GM21717 (cell line): ENCODE measurements around the gene KRT80.

Experiments
- ATAC-seq: cut with Tn5 transposase; IDR thresholded peaks from one replicate; pipeline ENCODE4 v1.9.1; 2021; ENCODE audit warnings: mild to moderate bottlenecking, moderate library complexity; ENCODE audit not compliant: unreplicated experiment

KRT80 gene

DNA sequence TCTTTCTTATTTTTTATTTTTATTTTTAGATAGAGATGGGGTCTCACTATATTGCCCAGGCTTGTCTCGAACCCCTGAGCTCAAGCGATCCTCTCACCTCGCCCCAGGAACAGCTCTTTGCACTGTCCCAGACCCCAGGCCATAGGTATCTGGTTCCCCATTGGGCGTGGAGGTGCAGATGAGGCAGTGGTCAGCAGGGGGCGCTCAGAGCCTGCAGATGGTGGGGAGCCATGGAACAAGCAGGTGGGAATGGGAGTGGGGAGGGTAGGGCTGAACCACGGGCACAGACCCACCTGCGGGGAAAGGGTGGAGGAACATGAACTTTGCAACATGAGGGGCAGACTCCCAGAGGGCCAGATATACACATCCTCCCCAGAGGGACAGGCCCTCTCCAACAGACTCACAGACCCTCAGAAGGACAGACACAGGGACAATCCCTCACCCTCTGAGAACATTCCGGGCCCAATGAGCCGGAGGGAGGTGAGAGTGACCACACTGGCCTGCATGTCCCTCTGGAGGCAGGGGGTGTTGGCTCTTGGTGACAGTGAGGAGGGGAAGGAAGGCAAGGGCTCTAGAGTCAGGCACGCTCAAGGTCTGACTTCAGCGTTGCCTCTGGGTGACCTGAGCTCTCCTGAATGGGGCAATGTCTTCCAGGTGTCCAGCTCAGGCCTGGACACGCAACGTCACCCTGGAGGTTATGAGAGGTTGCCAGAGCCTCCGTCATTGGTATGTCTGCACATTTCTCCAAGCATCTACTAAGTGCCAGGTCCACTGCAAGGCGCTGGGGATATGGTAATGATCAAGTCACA, 34.9 kb downstream of the KRT80 start:
- ATAC-seq, result no peak

DNA sequence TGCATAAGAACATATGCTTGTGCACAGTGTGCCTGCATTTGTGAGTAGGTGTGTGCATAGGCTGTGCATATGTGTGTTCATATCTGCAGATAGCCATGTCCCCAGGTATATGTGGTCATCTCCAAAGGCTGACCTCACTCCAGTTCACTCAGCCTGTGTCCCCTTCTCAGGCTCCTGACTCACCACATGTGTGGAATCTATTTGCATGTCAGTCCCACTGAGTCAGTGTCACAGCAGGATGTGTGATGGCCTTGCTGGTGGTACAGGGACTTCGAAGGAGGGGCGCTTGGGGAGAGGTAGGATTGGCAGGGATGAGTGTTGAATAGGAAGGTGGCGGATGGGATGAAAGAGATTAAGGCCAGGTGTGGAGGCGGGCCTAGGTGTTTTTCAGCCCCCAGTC, 35.5 kb downstream of the KRT80 start:
- ATAC-seq, result no peak

DNA sequence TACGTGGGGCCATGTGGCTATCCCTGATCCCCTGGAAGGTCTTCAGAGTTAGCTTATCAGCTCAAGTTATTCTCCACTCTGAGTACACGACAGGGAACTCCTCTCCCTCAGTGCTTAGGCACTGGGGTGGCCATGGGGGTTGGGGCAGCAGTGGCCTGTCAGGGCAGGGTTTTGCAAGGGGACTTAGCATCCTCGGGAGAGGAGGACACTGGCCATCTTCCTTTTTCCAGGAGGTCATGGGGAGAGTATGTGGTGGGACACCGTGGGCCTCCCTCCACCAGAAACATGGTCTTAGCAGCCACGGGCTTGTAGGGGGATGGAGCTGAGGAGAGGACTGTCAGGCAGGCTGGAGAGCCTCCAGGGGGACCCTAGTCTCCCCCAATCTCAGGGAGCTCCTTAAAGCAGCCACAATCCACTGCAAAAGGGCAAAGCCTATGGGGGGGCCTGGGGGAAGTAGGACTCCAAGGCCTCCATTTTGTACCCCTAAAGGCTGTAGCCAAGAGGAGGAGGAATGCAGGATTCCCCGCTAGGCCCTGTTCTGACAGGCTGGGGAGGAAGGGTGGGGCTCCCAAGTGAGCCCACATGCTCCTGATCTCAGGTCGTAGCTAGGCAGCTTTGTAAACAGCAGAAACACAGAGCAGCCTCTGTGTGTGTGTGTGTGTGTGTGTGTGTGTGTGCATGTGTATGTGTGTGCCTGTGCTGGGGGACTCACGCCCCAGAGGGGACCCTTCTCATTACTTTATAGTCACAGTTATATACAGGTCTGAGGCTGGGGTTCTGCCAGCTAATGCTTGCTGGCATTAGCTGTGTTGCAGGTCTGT, 36.6 kb downstream of the KRT80 start:
- no peak for ATAC-seq

DNA sequence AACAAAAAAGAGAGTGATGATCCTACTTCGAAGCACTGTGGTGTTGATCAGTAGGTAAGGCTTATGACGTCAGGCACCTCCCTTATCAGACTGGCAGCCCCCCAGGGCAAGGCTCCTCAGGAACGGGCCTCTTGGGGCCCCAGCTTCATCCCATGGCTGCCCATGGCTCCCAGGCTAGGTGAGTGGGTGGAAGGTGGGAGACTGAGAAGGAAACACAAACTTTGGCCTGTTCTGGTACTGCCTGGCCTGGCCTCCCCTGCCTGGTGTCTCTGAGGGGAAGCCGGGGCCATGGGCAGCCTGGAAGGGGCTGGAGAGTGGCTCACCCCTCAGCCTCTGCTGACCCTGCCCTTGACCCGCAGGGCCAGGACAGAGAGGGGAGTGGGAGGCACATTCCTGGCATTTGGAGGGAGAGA, 38.9 kb downstream of the KRT80 start:
- no peak for ATAC-seq

DNA sequence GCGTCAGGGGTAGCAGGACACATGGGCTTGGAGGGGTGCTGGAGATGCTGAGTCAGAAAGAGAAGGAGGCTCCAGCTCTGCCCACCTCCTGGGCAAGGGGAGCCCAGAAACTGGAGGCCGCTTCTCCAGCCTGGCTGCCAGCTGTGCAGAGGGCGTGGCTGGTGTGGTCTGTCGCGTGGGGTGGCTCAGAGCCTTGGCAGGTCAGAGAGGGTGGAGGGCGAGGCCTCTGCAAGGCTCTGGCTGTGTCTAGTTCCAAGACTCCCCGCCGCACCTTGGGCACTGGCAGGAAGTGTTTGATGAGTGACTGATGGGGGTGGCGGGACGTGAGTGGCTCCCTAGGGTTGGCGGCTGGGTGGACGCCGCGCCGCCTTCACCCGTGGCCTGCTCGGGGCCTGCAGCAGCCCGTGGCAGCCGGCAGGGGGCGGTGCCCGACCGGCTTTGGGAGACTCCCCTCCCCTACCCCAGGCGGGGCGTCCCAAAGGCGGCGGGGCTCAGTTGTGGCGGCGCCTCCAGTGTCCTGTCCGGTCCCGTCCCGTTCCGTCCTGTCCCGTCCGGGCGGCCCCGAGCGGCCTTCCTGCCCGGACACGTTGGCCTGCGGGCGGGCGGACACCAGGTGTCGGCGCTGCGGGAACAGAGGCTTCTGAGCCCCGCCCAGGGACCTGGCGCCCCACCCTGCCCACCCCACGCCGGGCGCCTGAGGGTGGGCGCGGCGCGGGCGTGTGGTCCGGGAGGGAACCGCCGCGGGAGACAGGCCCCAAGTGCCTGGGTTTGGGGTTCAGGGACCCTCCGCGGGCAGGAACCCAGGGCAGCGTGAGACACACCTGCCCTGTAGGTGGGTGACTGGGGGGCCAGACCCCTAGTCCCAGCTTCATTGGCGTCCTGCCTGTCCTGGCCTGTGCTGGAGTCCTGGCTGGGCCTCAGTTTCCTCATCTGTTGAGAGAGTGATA, 39.7 kb downstream of the KRT80 start:
- ATAC-seq, result no peak

DNA sequence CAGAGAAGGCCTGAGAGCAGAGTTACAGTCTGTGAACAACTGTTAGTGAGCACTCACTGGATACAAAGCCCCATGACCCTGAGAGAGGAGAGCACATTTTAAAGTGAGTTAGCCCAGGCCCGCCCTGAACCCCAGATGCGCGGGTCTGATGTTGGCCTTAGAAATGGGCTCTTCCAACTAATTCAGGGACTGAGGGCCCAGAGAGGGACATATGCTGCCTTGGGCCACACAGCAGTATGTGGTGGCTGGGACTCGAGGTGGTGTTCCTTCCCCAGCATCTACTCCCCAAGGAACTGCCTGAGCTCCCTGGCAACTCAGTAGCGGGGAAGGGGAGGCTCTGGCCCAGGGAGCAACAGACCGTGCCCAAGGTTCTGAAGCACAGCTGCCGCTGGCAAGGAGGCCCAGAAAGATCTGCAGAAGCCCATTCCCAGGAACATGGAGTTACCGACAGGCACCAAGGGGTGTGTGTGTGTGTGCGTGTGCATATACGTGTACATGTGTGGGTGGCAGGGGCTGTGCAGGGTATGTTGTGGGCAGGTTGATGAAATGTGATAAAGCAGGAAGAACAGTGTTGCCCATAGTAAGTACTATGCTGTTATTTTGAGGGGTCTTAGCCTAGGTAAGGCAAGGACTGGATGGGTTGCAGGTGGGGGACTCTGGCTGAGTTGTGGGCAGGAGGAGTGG, 40.5 kb downstream of the KRT80 start:
- ATAC-seq, result no peak

DNA sequence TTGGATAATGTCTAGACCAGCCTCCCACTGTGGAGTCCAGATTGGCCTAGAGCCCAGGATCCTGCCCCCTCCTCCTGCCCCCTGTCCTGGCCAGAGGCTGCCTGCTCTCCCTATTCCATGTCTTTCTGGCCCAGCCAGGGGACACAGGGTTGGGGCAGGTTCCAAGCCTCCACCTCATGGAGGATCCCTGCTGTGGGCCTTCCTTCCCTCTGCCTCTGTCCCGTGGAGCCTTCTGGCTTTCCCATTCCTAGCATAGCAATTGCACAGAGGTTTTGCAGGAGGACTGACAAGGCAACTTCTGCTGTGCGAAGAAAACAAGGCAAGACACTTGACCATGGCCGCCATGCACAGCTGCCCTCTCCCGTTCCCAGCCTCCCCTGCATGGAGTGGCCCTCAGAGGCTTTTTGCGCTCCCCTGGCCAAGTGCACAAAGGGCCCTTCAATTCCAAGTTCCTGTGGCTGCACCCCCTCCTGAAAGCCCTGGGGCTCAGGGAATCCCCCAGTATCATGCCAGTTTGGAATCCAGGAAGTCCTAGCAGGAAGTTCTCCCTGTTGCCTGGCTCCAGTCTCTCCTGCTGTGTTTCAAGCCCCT, 42.1 kb downstream of the KRT80 start:
- ATAC-seq, result no peak

DNA sequence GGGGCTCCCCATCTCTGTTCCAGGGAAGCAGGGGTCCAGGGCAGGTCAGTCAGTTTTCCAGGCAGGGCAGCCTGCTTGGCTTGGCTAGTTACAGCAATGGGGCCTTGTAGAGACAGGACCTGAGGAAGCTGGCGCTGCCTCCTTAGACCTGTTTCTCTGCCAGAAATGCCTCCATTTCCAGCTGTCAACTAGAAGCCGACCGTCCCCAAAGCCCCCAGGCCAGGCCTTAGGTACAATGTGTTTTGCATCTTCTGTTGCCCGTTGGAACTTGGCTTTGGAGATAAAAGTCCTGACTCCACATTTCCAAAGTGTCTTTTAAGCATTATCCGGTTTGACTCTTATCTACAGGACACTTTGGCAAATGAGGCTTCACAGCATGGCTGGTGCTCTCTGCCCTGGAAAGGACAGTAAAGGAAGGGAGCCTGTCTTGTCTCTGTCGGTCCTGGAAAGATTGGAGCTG, 42.6 kb downstream of the KRT80 start:
- ATAC-seq, result no peak

DNA sequence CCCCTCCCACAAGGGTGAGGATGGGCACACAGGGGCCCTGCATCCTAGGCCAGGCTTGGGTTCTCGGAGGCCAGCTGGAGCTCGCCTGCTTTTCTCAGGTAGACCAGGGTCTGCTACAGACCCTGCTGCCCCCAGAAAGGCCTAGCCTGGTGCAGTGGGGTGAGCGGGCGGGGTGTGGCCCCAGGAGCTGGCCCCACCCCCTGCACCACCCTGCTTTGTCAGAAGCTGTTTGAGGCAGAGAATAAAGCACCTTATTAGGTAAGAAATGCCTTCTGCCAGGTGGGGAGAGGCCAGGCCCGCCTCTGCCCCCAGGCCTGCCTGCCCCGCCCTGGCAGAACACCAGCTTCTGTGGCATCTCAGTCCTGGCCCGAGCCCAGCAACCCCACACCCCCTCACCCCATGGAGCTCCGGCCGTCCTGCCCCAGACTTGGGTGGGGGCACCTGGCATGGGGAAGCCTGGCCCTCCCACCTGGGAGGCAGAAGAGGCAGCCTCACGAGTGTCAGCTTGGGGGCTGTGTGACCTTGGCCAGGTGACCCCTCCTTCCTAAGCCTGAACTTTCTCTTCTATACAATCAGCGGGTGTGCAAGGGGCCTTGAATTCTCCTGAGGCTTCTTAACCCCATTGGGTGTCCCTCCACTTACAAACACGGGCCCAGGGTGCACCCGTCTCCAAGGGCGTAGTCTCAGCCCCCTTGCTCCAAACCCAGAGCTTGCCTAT, 43.2 kb downstream of the KRT80 start:
- no peak for ATAC-seq

DNA sequence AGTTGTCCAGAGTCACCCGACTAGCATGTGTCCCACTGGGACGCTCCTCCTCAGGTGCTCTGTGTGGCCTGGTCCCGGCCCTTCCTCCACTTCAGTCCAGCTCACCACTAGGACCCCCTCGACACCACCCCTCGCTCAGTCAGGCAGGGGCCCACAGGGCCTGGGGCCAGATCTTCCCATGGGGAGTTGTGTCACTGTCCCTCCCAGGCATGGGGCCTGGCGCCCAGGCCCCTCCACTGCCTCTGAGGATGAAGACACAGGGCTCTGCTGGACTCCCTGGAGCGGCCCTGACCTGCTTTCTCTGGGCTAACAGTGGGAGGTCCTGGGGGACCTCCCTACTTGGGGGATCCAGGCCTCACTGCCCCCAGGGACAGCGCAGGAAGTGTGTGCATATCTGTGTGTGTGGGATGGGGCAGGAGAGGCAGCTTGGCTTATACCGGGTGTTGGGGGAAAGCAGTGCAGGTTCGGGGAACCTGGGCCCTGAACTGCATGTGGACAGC, 43.8 kb downstream of the KRT80 start:
- ATAC-seq, result no peak

DNA sequence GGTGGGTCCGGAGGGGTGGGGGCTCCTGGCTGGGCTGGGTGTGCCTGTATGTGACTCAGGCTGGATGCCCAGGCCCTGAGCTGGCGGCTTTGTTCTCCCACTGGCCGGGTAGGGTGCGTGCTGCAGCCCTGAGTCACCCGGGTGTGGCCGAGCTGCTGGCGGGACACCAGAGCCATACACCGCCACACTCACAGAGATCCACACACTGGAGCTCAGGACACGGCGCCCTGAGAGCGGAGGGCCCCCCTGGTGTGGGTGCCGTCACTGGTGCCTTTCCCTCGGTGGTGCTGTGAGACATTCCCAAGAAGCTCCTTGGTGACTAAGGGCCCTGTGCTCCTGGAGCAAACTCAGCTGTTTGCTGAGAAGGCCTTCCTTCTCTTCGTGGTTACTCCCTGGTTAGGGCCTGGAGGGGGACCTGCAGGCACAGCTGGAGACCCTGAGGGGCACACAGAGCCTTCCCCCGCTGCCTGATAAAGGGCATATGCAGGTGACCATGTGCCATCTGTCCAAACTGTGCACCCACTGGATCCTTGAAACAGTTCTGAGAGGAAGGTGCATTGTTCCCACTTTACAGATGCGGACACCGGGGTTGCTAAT, 44.3 kb downstream of the KRT80 start:
- no peak for ATAC-seq

DNA sequence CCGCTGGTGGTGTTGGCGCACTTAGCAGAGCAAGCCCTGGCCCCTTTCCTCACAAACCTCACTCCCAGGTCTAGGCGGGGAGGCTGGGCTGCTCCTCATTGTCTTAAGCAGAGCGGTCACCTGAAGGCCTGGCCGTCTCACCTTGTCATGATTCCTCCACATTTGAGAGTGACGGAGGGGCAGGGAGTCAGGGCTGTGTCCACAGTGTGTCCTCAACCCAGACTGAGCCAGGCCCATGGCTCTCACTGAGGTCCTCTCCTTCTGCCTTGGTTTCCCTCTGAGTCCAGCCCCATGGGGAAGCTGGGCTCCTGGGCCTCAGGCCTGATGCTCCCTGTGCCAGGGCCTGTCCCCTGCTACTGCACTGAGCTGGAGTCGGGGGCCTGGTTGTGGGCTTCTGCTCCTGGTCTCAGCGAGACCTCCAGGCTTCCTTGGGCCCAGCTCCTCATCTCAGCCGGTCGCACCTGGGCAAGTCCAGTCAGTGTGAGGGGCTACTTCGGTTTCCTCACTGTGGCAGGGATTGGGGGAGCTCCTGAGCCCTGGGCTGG, 44.9 kb downstream of the KRT80 start:
- ATAC-seq, result no peak

DNA sequence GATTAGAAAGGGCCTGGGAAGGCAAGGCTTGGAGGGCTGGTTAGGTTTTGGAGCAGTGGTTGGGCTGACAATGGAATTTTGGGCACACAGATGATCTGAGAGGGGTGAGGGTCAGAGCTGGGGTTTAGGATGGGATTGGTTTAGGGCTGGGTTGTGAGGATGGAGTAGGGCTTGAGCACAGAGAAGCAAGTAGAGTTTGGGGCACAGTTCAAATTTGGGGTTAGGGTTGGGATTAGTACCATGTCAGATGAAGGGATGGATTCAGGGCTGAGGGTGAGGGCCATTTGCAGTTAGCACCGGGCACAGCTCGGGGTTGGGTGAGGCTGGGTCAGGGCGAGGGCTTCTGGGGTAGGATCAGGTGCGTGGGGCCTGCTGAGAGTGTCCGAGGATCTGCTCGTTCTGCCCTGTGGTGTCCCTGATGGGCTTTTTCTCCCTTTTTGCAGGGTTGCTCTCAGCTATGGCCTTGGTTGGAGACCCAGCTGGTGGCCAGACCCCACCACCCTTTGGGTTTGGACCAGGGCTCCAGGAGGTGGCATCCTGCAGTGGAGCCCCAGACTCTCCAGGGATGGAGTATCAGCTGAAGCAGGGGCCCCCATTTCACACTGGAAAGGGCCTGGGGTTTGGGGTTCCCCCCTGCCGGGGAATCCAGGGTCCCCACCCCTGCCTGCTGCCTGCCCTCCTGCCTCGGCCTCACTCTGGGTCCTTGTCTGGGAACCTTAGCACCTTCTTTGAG, 45.6 kb downstream of the KRT80 start:
- ATAC-seq, result no peak

DNA sequence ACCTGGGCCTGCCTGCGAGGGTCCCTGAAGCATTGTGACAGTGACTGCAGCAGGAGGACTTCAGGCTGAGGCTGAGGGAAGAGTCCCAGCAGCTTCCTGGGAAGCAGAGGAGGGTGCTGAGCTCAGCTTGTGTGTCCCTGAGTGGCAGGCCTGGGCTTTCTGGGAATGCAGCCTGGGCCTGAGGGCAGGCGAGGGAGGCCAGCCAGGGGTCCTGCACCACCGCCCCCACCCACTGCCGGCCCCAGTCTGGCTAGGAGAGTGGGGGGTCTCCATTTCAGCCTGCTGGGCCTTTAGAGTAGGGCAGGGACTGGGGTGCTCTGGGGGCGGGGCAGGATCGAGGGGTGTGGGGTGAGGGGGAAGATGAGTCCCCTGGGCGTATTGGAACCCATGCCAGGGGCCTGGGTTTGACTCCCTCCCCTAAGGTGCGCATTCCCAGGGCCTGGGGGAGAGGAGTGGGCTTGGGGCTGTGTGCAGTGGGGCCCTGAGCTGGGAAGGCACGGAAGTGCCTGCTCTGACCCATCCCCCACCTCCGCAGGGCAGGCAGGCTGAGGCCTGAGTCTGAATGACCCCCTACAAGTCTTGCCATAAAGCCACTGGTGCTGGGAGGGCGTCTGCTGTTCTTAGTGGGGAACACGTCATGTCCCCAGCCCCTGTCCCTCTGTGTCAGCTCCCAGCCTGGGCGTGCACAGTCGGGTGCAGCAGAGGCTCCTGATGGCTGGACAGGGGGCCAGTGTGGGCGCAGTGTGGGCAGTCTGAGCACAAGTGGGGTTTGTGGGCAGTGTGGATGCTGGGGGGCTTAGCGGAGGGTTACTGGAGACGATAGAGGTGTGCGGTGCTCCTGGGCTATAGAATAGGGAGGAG, 46.4 kb downstream of the KRT80 start:
- no peak for ATAC-seq

DNA sequence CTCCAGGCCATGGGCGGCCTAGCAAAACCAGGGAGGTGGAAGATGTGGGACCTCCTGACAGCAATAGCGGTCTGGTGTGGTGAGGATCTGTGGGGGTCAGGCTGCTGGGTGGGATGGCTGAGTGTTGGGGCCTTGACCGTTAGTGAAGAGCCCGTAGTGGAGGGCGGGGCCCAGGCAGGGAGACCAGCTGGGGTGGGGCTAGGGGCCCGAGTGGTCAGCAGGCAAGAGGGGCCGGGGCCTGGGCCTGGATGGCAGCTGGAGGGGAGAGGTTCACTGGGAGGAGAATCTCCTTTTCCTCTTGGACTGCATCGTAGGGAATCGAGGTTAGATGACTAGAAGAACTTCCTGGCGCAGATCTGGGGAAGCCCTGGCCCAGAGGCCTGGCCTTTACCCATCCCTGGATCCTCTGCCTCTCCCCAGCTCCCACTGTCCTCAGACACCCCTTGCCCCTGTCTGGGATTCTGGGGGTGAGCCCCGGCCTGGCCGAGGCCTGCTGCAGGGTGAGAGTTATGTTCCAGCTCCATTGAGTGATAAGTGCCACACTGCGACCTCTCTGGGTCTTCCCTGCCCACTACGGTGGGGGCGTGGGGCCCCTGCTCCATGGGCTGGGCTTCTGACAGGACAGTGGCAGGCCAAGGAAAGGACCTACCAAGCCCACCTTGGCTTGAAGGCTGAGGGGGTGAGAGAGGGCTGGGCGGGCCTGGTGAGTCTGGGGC, 47.1 kb downstream of the KRT80 start:
- ATAC-seq, result no peak

DNA sequence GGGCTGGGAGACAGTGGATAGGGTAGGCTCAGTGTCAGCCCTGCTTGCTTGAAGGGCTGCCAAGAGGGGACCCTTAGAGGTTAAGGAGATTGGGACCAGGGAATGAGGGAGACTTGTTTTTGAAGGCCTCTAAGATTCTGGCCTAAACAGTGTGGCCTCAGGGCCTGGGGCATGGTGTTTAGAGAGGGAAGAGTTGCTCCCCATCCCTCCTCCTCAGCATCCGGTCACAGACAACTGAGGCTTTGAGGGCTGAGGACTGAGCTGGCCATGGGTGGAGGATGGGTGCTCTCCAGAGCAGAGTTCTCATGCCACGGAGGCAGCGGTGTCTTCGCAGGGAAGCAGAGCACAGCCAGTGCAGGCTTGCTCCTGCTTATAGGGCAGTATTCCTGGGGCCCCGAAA, 49.4 kb downstream of the KRT80 start:
- ATAC-seq, result no peak
